AG08396 (cell line): Measurements from ENCODE around the gene ERC1.
"Not testable (repeated sequence)": the region's sequence is repeated elsewhere in the genome, so short reads cannot be mapped to it uniquely, and the experiment has no call there.

Experiments
- DNase-seq: peaks from one replicate; pipeline ENCODE4 v3.0.0; 2012; ENCODE audit warnings: low spot score, mixed read lengths

The ERC1 gene

DNA sequence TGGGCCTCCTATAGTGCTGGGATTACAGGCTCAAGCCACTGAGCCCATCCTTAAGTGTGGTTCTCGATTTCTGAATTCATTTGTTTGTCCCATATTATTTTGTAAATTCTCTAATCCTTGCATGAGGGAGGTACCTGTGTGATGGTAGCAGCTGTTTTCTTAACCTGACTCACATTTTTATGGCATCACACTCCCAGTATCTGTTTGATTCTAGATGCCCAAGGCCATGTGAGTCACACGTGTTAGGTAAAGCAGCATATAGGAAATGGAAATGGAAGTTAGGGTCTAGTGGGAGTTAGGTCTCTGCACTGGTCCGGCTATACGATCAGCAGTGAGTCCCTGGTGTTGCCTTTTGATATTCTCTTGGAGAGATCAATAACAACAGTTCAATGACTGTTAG is 198.1 kb downstream of the ERC1 start:
- DNase-seq: no peak

- DNase-seq: no peak
Observed at GRCh38 chr12:1195513-1195912, 204.5 kb downstream of the ERC1 start.

DNA sequence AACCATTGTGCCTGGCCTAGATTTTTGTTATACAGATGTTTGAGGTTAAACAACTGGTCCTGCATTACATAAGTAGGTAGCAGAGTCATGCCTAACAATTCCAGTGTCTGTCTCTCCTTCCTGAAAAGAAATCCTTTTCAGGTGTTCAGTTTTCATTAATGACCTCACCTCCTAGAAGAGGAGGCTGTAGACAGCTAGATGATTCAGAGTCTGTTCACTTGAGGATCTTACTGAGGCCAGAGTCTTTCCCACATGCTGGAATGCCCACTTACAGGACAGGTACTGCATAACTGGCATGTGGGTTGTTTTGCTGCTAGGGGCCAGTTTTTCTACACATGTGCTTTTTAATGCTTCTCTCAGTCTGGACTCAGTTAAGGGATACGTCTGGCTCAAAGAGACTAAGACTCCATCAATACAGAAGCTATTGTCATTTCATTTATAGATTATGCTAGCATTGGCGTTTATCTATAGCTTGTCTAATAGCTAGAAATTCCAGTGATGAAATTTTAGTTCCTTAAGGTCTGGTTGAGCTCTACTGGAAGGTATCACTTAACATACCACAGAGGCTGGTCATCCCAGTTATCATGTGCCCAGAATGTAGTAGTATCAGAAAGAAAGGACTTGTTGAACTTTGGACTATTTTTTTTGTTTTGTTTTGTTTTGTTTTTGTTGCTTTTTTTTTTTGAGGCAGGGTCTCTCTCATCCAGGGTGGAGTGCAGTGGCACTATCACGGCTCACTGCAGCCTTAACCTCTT is 206.4 kb downstream of the ERC1 start:
- peak; percentile 15 for DNase-seq

- DNase-seq: not testable (repeated sequence)
Observed at GRCh38 chr12:1198854-1199253, 207.8 kb downstream of the ERC1 start.

DNA sequence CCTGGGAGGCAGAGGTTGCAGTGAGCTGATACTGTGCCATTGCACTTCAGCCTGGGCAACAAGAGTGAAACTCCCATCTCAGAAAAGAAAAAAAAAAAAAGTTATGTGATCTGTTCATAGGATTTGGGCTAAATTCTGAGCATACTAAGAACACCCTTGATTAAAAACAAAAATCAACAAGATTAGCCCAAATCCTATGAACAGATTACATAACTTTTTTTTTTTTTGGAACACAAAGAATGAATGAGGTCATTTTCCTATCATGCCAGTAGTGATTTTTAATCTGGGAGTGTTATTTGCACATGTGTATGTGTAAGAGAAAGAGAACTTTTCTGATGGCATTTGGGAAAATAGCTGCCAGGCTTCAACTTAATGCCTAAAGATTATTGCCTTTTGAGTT is 208.7 kb downstream of the ERC1 start:
- no peak for DNase-seq

DNA sequence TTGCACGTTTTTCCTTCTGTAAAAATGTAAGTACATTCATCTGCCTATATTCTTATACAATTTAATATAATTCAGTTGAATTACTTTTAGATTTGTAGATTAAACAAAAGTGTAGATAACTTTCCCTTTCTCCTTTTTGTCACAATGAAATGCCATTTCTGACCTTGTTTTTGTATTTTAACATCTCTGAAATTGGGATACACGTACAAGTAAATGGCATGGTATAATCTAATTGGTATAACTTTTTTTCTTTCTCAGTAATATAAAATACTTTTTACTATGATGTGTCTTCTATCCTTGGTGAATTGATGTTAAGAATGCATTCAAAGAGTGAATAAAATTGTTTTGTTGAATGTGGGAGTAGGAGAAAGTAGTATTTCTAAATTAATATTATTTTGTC is 210.0 kb downstream of the ERC1 start:
- DNase-seq: no peak

GRCh38 chr12:1201886-1202285 is 210.9 kb downstream of the ERC1 start:
- no peak for DNase-seq

DNA sequence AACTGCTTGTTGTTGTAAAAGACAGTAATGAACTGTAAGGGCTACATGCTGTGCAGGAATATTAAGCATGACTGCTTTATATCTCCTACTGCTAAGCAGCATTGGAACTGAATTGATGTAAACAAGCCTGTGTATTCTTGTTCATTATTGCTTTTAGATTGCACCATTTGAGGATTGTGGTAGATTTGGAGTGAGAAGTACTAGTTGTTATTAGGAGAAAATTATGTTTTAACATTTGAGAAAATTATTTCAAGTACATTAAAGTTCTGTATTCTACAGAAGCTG is 212.7 kb downstream of the ERC1 start:
- DNase-seq: no peak

DNA sequence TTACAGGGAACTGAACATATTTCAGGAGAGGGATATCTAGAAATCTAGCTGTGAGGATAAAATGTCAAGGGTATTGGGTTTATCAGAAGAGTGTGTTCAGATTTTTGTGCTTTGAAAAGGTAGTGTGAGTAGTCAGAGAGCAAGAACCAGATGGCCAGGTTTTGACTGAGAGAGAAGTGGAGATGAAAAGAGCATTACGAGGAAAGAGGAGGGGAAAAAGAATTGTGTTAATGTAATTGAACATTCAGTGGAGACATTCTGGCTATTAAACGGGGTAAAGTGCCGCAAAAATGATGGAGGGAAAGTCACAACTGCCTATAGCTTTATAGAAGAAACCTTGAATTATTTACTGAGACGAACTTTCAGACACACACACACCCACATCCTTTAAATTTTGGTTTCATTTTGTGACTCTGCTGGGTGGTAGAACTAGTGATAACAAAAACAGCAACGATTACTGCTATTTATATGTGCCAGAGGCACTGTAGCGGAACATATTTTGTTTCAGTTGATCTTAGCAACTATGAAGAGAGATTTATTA is 213.6 kb downstream of the ERC1 start:
- no peak for DNase-seq

DNA sequence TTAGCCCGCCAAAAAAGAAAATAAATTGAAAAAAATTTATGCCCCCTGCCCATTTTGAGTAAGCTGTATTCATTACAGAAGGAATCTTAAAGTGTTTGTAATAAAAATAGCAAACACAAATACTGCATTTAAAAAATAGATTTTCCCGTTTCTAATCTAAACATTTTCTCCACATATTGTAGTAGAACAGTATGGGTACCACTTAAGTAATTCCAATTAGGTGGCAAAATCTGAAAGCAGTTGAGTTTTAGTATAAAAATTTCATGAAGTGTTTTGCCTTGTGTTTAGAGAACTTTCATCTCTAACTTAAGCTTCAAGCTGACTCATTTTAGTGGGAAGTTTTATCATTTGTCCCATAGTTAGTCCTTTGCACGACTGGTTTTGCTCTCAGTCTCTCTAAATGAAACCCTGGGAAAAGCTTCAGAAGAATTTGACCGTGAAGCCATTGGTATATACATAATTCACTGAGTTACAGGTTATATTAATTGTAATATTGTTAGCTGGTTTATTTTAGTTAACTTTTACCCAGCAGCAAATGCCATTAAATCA is 214.6 kb downstream of the ERC1 start:
- DNase-seq: no peak

GRCh38 chr12:1206118-1206734 is 215.2 kb downstream of the ERC1 start:
- DNase-seq: no peak

DNA sequence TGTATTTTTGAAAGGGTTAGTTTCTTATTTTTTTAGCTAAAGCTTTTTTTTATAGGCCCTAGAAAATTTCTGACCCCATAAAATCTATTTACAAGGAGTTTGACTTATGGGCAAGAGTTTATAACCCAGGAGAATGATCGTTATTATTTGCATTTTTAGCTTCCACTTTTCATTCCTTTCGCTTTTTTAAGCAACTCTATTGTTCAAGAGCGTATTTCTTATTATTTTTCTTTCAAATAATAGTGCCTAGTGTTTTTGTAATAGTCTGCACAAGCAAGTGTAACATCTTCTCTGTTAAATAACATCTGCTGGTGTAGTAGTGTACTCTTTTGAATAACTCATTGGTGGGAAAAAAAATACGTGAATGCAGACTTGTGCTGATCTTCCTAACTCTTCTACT is 216.3 kb downstream of the ERC1 start:
- no peak for DNase-seq

- DNase-seq: not testable (repeated sequence)
Observed at GRCh38 chr12:1208719-1209118, 217.7 kb downstream of the ERC1 start.

- DNase-seq: no peak
Observed at GRCh38 chr12:1212526-1212925, 221.5 kb downstream of the ERC1 start.

GRCh38 chr12:1213205-1213604 is 222.2 kb downstream of the ERC1 start:
- DNase-seq: no peak

- DNase-seq: no peak
Observed at GRCh38 chr12:1213618-1214205, 222.7 kb downstream of the ERC1 start.

- no peak for DNase-seq
Observed at GRCh38 chr12:1216560-1216959, 225.5 kb downstream of the ERC1 start.

GRCh38 chr12:1217191-1217949 is 226.3 kb downstream of the ERC1 start:
- DNase-seq: peak; percentile 17

GRCh38 chr12:1218369-1218768 is 227.3 kb downstream of the ERC1 start:
- no peak for DNase-seq

DNA sequence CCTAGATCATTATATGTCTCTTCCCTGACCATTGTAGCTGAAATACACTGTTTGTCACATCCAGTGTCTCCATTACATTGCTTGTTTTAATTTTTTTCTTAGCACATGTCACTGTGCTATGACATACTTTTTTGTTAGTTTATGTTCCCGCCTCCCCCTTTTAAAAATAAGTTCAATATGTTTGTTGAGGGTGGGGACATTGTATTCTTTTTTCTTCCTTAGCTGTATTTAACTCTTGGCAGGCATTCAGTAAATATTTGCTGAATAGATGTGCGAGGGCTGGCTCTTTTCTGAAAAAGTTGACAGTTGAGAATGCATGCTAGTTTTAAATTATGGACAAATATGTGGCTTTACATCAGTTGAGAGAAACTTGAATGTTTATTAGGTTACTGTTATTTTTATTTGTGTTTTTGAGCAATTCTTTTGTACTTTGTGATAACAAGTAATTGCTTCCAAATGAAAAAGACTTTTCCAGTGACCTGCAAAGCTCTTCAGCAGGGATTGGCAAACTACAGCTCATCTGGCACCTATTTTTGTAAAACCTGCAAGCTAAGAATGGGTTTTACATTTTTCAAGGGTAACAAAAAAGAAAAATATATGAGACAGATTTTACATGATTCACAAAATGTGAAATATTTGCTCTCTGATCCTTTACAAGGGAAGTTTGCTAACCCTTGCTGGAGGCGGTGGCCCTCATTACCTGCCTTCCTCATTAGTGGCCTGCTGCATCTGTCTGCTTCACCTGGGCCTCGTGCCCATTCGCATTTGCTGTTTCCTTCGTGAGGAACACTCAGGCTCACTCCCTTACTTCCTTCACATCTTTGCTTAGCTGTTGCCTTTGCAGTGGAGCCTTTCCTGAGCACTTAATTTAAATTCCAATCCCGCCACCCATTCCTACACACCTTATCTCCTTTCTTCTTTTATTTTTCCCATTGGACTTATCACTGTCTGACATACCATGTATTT is 229.4 kb downstream of the ERC1 start:
- no peak for DNase-seq
